HL-60 (cell line): ENCODE results near the gene EIF4G1.

ENCODE experiments used
- DNase-seq, 2 experiments: peaks; one replicate each; pipeline ENCODE4 v3.0.0-alpha.2; 2010 to 2020; ENCODE audit warnings: low read depth in 1 of 2, low spot score in 1 of 2
- H3K27ac ChIP-seq: fragments of 250-450 bp; sonication (Bioruptor Pico); replicated peaks from 2 replicates; pipeline ENCODE4 v1.5.1; 2020; ENCODE audit warnings: mild to moderate bottlenecking, moderate library complexity
- H3K27me3 ChIP-seq: fragments of 250-450 bp; sonication (Bioruptor Pico); 2 replicates; pipeline ENCODE4 v1.5.1; 2021; ENCODE audit warnings: mild to moderate bottlenecking, moderate library complexity; ENCODE audit not compliant: insufficient read depth, poor library complexity, severe bottlenecking
- H3K4me3 ChIP-seq: replicated peaks from 2 replicates; pipeline ENCODE4 v1.5.1; 2011; ENCODE audit warnings: mild to moderate bottlenecking, control low read depth, low read length; ENCODE audit not compliant: insufficient read depth
- CTCF ChIP-seq: IDR thresholded peaks from one replicate; pipeline ENCODE4 v1.5.1; 2011; ENCODE audit warnings: low read length, control low read depth, inconsistent platforms; ENCODE audit not compliant: insufficient read depth
- GABPA ChIP-seq: IDR thresholded peaks from 2 replicates; pipeline ENCODE4 v1.6.1; 2012; ENCODE audit warnings: low read depth
- POLR2AphosphoS5 ChIP-seq: IDR thresholded peaks from 2 replicates; pipeline ENCODE4 v1.6.1; 2012; ENCODE audit warnings: low read depth
- REST ChIP-seq: IDR thresholded peaks from 2 replicates; pipeline ENCODE4 v1.6.1; 2012; ENCODE audit warnings: low read depth; ENCODE audit not compliant: insufficient replicate concordance
- SPI1 ChIP-seq: IDR thresholded peaks from 2 replicates; pipeline ENCODE4 v1.6.1; 2012; ENCODE audit warnings: low read depth, mild to moderate bottlenecking, borderline replicate concordance

Gene EIF4G1

GRCh38 chr3:184380185-184380626 lies 65.8 kb downstream of the EIF4G1 start:
- TF ChIP-seq CTCF = no peak
- no peak for TF ChIP-seq SPI1
- TF ChIP-seq POLR2AphosphoS5 = no peak
- TF ChIP-seq GABPA = no peak
- no peak for TF ChIP-seq REST
- DNase-seq = no peak
- Histone ChIP-seq H3K27me3 (peaks cover 36% of the 10 kb centered on the region), H3K27ac (no peak overlapping the region), H3K4me3 (no peak overlapping the region)

GRCh38 chr3:184380627-184381260 lies 66.3 kb downstream of the EIF4G1 start:
- no peak for TF ChIP-seq GABPA
- no peak for TF ChIP-seq REST
- TF ChIP-seq SPI1 = no peak
- TF ChIP-seq CTCF = no peak
- TF ChIP-seq POLR2AphosphoS5 = no peak
- peaks cover 35% of the 10 kb centered on the region for H3K27me3 ChIP-seq
- no peak overlapping the region for H3K4me3 ChIP-seq
- H3K27ac ChIP-seq = no peak overlapping the region
- DNase-seq = no peak

GRCh38 chr3:184381261-184382224 lies 67.1 kb downstream of the EIF4G1 start:
- Histone ChIP-seq H3K27me3 (peaks cover 33% of the 10 kb centered on the region), H3K4me3 (no peak overlapping the region), H3K27ac (no peak overlapping the region)
- DNase-seq = peak in 1 of 2 experiments; percentile 34
- TF ChIP-seq REST = no peak
- TF ChIP-seq GABPA = no peak
- no peak for TF ChIP-seq SPI1
- no peak for TF ChIP-seq CTCF
- TF ChIP-seq POLR2AphosphoS5 = no peak
